NCI-H2081 treated with DMSO at 0.1 percent for 48 hours (cell line): ENCODE results near the gene TRIP13.

Source experiments
- DNase-seq: peaks from one replicate; lab custom pipeline; 2025; lab: John Stamatoyannopoulos, UW

The TRIP13 gene

DNA sequence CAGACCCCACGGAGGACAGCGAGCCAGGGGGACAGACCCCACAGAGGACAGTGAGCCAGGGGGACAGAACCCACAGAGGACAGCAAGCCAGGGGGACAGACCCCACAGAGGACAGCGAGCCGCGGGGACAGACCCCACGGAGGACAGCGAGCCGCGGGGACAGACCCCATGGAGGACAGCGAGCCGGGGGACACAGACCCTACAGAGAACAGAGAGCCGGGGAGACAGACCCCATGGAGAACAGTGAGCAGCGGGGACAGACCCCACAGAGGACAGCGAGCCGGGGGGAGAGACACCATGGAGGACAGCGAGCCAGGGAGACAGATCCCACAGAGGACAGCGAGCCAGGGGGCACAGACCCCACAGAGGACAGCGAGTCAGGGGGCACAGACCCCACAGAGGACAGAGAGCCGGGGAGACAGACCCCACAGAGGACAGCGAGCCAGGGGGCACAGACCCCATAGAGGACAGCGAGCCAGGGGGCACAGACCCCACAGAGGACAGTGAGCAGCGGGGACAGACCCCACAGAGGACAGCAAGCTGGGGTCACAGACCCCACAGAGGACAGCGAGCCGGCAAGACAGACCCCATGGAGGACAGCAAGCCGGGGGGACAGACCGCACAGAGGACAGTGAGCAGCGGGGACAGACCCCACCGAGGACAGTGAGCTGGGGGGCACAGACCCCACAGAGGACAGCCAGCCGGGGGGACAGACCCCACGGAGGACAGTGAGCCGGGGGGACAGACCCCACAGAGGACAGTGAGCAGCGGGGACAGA lies 37.5 kb upstream of the TRIP13 start:
- no peak for DNase-seq

DNA sequence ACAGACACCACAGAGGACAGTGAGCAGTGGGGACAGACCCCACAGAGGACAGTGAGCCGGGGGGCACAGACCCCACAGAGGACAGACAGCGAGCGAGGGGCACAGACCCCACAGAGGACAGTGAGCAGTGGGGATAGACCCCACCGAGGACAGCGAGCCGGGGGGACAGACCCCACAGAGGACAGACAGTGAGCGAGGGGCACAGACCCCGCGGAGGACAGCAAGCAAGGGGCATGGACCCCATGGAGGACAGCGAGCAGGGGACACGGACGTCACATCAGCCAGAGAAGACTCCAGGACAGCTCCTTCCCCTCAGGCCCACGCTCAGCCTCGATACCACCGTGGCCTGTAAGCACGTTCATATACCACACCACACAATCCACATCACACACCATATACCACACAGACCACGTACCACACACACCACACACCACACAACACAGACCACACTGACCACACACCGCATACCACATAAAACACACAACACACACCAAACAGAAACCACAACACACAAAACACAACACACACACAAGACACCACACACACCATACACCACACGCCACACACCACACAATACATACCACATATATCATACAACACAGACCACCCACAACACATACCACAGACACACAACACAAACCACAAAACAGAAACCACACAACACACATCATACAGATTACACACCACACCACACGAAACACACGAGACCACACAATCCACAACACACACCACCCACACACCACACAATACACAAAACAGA lies 36.7 kb upstream of the TRIP13 start:
- DNase-seq: no peak

DNA sequence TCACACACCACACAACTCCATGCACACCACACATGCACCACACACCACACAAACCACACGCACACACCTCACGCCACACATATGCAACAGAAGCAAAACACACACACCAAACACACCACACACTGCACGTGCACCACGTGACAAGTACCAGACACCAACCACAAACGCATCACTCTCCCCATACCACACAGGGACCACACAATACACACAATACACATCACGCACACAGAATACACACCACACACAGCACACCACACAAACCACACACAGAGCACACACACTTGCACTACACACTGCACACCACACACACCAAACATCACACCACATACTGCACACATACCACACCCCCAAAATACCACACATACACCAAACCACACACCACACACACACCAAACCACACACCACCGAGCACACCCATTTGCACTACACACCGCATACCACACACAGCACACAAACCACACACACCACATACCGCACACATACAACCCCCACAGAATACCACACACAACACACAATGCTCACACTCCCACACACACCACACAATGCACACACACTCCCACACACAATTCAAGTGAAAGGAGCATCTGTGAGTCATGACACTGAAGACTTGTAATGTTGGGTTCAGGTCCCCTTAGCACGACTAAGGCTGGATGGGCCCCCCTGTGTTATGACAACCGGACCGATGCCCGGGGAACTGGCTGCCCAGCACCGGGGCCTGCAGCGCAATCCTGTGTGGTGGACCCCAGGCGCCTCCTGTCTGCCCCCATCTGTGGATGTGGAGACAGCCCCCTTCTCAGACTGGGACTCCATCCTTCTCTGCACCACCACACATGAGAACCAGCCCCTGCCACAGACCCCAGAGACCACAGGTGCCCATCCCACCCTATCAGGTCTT lies 35.9 kb upstream of the TRIP13 start:
- no peak for DNase-seq

DNA sequence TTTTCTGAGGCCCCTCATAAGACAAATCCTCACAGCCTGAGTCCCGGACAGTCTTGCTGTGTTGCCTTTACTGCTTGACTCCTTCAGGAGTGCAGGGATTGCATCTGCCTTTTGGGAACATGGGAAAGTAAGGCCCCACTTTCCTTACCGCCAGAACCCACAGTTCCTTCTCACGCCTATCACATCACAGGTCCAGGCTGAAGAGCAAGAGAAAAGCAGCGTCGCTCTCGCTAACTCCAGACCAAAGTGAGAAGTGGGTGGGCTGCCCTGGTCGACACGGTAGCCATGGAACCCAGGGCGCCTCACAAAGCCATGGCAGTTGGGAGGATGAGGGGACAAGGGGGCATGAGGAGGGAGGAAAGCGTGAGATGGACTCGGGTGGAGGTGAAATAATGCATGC lies 34.0 kb upstream of the TRIP13 start:
- DNase-seq: no peak

DNA sequence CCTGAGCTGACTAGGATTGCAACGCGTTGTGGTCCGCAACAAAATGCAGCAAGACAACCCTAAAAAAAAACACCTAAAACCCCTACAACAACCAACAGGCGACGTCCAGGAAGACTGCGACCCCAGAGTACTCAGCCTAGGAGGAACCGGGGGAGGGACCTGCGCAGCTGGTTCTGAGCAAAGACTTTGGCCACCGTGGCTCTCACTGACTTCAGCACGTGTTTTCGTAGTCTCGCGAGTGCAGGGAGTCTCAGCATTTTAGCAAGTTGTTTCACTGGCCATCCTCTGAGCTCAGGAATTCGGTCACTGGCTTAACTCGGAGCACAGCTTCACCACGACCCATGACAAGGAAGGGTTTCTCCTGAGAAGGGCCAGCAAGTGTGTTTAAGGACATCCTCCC lies 33.3 kb upstream of the TRIP13 start:
- DNase-seq: no peak

DNA sequence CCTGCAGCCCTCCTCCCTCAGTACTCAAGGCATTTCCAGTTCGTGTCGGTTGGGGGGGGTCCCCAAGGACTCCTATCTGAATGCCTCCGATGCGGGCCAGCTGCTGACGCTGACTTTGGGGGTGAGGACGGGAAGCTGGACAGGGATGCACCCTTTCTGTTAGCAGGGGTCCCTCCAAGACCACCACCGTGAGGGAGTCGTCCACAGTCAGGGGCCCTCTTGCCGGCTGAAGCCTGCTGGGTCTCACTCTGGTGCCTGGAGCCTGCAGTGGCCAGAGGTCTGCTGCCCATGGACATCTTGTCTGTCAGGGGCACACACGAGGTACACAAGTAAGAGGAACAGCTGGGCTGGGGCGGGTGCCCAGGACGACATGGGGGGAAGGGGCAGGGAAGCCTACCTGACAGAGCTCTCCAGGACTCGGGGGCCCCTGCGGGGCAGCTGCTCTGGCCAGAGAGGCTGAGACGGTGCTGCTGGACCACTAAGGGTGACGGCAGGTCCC lies 32.8 kb upstream of the TRIP13 start:
- no peak for DNase-seq

DNA sequence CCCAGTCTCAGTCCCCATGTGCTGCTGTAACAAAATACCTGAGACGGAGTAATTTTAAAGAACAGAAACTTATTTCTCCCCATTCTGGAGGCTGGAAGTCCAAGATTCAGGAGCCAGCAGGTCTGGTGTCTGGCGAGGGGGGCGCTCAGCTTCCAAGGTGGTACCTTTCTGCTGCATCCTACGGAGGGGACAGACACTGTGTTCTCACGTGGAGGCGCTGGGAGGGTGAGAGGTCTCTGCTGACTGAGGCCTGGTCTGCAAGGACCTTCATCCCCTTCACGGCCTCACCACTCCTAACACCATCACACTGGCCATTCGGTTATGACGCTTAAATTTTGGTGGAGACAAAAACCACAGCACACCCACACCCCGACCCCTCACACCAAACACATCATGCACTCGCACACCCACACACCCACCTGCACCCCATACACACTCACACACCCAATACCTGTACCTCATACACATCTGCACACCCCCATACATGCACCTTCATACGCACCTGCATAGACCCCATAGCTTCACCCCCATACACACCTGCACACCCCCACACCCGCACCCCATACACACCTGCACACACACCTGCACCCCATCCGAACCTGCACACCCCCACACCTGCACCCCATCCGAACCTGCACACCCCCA lies 32.1 kb upstream of the TRIP13 start:
- no peak for DNase-seq

DNA sequence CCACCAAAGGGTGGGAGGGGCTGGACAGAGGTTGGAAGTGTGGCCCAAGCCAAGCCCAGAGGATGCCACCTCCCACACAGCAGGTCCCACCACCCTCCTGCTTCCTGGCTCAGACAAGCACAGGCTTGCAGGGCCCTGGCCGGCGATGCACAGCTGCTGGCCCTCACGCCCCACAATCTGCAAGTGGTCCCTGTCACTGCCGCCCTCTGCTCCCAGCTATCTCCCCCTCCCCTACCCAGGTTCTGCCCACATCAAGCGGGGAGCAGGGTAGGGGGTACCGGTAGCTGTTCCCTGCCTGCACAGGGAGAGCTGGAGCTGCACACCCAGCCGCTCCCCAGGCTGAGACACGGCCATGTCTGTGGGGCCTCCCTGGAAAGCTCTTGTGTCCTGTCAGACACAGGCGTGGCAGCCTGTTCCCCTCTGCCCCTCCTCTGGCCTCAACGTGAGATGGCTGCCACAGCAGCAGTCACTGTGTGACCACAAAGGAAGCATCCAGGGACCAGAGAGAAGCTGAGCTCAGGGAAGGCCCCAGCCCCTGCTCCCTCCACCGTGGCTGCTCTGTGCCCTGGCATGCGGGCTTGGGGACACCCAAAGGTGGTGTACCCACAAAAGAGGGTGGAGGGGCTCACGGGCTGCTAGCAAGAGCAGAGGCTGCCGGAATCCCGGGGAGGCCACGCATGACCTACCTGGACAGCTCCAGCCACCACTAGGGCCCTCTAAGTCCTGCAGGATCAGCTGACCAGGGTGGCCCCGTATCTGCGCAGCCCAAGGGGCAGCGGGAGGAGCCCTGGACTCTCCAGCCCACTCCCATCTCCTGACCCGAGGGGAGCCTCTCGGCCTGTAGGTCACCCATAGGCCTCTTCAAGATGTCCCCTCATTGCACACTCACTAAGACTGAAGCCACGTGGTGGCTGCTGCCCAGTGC lies 31.0 kb upstream of the TRIP13 start:
- DNase-seq: no peak

DNA sequence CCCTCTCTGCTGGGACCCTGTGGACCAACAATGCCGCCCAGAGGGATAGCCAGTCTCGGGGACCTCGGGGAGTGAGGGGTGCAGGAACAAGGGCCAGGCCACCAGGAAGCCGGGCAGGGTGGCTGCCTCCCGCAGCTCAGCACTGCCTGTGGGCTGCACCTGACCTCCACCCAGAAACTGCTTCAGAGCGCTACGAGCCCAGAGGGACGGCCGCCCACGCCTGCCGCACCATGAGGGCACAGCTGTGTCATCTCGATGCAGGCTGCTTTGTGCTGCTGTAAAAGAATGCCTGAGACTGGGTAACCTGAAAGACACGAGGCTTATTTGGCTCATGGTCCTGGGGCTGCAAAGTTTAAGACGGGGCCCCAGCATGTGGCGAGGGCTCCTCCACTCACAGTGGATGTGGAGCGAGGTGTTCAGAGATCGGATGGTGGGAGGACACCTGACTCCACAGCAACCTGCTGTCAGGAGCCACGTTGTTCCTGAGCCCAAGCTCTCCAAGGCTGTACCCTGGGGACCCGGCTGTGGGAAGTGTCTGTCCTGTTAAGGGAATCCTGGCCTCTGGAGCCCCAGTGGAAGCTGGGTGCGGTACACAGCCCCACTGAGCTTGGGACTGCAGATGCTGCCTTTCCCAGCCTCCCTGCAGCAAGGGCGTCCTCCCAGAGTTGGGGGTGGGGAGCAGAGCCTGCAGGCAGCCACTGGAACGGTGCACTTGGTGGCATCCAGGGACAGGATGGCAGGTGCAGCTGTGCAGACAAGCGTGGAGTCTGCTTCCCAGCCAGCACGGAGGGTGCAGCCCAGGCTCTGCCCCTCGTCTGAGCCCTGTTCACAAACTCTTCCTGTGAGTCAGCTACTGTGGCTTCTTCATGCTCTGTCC lies 30.1 kb upstream of the TRIP13 start:
- DNase-seq: no peak

DNA sequence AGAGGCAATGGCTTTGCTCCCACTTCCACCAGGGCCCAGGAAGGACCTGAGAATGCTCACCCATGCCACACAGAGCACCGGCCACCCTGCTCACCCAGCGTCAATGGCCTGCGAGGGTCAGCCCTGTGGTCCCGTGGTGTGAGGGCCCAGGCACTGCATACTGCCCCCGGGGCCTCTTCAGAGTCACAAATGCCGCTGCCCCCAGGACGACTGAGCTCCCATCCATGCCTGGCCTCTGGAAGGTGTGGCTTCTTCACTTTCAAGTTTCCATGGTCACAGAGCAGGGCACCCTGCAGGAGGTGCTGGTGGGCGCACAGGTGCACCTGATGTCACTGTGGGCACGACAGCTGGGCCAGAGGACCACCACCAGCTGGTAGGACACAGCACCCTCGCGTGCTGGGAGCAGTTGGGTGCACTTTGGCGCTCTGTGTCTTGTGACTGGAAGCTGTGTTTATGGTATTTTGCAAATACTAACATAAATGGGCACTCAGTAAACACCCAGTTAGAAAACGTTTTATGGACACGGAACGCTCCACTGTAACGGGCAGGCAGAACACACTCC lies 29.4 kb upstream of the TRIP13 start:
- no peak for DNase-seq

DNA sequence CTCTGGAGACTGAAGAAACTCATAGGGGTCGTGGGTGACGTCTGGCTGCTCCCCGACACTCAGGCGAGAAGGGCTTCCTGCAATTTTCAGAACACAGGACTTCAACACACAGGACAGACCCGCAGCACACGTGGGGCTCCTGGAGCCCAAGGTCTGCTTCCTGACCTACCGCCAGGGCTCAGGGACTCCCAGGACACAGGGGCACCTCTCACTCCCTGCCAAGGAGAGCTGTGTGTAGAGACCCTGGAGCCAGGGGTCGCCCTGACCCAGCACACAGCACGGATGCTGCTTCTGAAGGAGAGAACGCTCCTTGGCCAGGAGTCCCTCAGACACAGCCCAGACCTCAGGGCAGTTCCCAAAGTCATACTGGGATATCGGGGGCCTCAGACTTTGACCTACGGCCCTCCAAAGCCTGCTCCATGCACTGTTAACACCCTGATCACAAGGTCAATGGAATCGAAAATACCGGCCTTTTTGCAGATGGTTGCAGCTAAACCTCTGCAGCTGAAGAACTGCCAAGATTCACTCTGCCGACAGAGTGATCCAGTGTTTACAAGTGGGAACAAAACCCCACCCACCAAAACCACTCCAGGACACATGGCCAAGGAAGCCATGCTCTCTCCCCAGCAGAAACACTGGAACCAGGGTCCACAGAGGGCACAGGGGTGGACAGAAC lies 28.1 kb upstream of the TRIP13 start:
- no peak for DNase-seq

DNA sequence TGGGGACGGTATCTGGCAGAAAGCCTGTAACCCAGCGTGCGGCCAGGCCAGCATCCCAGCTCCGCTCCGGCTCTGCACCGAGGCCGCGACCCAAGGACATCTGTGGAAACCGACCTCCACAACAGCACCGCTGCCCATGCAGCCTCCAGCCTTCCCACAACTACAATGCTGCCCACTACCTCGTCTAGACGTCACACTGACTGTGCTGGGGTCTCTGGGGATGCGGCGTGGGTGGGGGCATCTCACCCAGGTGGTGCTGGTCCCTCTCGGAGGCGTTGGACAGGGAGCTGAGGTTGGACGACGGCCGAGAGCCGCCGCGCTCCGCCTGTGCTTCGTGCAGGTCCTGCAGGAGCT lies 27.5 kb upstream of the TRIP13 start:
- no peak for DNase-seq

DNA sequence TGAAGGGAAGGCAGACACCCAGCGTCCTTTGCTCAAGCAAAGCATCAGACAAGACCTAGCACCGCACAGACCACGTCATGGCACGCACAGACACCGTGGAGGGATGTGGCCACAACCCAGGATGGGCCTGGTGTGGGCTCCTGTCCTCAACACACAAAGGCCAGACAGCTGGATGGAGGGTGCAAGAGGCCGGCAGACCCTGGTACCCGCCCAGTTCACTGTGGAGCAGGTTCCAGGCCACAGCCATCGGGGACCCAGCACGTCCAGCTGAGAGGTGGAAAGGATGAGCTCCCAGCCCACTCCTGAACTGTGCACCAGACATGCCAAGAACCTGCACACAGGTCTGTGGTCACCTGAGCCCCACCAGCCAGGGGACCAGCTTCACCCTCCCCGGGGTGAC lies 26.9 kb upstream of the TRIP13 start:
- DNase-seq: no peak

DNA sequence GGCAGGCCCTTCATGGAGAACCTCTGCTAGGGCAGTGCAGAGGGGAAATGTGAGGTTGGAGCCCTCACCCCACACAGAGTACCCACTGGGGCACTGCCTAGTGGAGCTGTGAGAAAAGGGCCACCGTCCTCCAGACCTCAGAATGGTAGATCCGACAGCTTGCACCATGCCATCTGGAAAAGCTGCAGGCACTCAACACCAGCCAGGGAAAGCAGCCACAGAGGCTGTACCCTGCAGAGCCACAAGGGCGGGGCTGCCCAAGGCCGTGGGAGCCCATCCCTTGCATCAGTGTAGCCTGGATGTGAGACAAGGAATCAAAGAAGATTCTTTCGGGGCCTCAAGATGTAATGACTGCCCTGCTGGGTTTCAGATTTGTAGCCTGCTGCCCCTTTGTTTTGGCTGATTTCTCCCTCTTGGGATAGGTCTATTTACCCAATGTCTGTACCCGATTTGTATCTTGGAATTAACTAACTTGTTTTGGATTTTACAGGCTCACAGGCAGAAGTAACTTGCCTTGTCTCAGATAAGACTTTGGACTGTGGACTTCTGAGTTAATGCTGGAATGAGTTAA lies 25.3 kb upstream of the TRIP13 start:
- DNase-seq: no peak

DNA sequence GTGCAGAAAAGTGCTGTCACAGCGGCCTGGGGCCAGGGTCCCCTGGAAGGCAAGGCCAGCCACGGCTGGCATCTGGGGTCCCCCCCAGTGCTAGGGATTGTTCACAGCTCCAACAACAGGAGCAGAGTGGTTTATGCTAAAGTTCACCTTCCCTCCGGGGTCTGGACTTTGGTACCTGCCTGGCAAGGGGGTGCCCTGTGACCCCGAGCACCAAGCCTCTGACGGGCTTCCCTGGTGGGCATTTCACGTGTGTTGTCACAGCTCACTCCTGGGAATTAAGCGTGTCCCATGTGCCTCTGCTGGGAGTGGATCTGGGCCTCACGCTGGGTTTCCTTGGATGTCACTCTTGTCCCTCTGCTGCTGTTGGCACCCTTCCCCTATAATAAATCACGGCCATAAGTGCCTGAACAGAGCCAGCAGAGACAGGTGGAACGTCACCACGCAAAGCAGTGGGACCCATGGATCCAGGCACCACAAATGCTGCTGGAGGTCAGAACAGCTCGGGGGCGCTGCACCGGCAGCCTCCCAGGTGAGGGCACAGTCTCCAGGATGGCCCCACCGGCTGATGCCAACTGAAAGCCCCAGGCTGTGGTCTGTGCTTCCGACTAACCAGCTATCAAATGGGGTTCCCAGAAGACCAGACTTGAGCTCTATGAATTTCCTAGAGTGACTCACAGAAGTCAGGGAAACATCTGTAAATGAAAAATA lies 24.1 kb upstream of the TRIP13 start:
- DNase-seq: no peak

DNA sequence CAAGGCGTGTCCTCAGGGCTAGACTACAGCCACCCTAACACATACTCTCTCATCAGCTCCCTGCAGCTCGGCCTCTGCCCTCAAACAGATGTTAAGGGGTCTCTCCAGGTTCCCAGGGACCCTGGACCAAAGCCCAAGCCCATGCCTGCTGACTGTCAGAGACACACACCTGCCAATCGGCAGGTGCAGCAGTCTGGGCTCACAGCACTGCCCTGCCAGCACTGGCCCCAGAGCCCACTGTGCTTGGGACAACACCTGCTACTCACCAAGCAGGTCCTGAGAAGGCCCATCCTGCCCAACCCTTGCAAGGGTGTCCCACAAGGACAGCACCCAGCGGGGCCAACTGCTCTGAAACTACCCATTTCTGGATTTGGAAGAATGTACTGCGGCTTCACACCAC lies 21.7 kb upstream of the TRIP13 start:
- no peak for DNase-seq

DNA sequence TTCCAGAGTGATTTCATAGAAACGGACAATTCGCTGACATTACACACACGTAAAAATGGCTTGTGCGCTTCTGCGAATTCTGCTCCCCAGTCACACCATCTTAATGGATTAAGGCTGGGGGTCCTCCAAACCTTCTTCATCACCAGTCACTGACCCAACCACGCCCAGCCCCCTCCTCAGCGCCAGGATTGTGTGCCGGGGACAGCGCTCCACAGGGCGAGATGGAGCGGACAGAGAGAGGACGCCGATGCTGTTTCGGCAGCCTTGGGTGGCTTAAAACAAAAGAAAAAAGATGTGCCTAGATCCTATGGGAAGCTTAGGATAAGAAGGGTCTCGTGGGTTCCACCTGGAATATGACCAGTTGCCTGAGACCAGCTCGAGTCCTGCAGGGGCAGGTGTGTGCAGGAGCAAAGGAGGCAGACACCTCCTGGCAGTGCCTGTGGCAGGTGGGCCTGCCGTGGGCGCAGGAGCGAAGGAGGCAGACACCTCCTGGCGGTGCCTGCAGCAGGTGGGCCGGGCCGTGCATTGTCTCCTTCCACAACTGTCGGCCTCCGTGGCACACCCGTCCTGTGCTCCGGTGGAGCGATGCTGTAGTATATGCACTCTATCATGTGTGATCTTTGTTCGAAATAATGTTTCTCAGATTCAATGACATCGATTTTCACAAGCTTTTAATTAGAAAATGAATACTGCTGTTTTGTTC lies 20.9 kb upstream of the TRIP13 start:
- no peak for DNase-seq
